ENCODE results near the gene RAB3C.

GRCh38 chr5:58795327-58795726 lies 212.5 kb downstream of the RAB3C start:
- TF ChIP-seq POLR2A (IDR thresholded peaks at IDR 0.05) (no peak), CTCF (IDR thresholded peaks at IDR 0.05) (no peak)
